ENCODE measurements around the gene SND1.

Gene SND1

GRCh38 chr7:128032605-128033235, 380.7 kb downstream of the SND1 start:
- no peak for DNase-seq

DNA sequence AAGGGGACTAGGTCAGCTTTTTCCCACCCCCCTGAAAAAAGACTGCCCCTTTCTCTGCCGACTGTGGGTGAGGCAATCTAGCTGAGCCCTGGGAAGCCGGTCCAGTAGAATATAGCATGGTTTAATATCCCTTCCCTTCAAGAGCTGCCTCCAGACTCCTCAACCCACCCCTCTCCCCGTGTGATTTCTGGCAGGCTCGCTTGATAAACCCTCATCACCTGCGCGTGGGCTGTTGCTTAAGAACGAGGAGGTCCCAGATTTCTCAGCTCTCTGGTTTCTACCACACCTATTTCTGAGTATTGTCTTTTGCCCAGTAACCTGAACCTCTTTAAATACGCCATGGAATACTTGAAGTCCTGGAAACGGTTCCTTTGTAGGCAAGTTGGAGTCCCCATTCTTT, 381.3 kb downstream of the SND1 start:
- DNase-seq, result peak; percentile 36

DNA sequence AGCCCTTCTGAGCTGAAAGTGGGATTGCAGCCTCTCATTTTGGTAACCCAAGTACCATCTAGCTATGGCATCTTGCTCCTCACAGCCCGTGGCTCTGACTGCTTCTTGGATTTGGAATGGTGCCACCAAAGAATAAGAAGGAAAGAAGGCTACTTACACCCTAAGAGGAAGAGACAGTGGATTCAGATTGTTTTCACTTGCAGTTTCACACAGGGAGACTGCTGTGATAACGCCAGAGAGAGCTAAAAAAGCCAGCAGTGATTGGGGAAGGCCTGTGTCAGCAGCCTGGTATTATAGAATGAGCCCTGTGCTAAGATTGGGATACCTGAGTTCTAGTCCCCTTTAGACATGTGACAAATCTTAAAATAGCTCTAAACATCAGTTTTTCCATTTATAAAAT, 382.8 kb downstream of the SND1 start:
- DNase-seq, result no peak

- DNase-seq, result no peak
Observed at GRCh38 chr7:128035712-128036111, 383.7 kb downstream of the SND1 start.

DNA sequence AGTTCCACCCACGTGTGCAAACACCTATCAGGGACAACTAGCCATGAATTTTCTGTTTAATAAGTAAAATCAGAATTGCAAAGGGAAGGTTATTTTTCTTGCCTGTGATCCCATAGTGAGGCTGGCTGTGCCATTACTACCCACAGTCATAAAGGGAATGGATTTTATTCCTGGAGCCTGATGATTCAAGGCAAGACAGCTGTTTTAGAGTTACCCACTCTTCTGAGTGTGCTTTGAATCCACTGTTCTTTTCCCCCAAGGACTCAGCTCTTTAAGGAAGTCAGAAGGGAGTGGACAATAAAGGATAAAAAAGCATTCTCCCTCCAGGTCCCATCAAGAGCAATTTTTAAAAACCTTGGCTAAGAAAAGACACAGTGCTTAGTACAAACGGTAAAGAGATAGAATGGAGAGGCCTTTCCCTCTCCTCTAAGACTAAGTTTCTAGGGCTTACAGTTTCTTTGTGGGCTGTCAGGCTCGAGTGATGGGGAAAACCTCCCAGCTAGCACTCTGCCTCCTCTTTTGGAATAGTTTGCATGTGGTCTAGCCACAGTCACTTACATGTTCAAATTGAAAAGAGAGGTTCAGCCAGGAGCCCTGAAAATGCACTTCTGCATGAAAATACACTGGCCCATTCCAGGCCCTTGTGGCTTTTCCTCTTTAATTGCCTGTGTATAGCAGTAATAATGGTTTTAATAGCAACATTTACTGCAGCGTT, 384.4 kb downstream of the SND1 start:
- no peak for DNase-seq

DNA sequence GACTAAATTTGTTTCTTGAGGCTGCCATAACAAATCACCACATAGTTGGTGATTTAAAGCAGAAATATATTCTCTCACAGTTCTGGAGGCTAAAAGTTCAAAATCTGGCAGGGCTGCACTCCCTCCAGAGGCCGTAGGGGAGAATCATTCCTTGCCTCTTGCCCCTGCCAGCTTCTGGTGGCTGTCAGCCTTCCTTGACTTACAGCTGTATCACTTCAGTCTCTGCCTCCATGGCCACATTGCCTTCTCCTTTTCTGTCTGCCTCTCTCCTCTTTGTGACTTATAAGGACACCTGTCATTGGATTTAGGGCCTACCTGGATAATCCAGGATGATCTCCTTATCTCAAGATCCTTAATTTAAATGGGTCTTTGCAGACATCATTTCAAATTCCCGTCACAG, 385.1 kb downstream of the SND1 start:
- no peak for DNase-seq

DNA sequence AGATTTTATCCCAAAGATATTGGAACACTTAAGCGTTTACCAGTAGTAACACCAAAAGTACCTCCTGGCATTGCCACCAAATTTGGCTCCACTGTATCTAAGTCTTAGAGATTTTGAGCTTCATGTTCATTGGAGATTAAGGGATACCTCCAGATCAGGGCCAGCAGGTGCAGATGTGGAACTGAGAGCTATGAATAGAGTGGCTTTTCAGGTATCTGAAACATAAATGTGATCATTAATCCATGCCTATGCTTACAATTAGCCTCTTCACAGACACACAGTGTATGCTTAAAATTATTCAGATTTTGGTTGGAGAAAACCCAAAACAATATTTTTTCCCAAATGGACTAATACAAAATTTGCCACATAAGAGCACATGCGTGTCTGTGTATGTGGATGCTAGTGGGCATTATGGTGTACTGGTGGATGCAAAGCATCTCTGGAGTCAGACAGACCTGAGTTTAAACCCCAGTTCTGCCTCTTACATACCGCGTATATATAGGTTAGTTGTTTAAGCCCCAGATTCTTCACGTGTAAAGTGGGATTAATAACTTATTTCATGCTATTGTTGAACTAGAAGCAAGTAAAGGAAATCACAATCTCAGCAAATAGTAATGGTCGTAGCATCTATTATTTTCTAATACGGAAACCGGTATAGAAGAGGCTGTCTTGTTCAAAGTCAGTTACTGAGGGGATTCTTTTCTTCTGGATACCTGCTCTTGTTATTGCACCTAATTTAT, 386.1 kb downstream of the SND1 start:
- DNase-seq, result no peak

GRCh38 chr7:128039544-128039953, 387.6 kb downstream of the SND1 start:
- no peak for DNase-seq

DNA sequence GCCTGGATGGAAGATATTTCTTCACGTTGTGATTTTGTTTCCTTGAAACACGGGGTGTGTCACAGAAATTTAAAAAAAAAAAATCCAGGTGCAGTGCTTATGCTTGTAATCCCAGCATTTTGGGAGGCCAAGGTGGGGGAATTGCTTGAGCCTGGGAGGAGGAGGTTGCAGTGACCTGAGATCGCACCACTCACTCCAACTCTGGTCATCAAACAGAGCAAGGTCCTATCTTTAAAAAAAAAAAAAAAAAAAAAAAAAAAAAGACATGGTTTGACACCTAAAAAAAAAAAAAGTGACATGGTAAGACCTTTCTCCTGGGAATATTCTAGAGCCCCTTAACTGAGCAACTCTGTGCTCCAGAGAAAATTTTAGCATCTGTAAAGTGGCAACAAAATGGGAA, 388.2 kb downstream of the SND1 start:
- no peak for DNase-seq

GRCh38 chr7:128041203-128041602, 389.2 kb downstream of the SND1 start:
- DNase-seq, result no peak

DNA sequence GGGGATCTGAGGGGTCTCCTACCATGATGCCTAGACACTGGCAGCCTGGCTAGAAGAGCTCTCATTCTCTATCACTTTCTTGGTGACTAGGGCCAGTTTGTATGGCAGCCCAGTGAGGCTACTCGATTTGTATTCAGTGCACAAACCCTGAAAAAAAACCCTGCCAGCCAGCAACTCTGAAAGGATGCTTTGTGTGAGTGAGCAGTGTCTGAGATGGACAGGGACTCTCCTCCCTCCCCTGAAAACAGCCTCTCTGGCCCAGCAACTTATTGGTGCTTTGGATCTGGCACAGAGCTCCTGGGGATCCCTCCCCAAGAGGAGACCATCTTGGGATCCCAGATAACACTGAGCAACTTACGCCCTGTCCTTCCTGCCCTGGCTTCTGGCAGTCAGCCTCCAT, 390.0 kb downstream of the SND1 start:
- DNase-seq, result no peak

GRCh38 chr7:128044064-128044463, 392.1 kb downstream of the SND1 start:
- DNase-seq, result no peak

GRCh38 chr7:128045158-128045557, 393.2 kb downstream of the SND1 start:
- no peak for DNase-seq

DNA sequence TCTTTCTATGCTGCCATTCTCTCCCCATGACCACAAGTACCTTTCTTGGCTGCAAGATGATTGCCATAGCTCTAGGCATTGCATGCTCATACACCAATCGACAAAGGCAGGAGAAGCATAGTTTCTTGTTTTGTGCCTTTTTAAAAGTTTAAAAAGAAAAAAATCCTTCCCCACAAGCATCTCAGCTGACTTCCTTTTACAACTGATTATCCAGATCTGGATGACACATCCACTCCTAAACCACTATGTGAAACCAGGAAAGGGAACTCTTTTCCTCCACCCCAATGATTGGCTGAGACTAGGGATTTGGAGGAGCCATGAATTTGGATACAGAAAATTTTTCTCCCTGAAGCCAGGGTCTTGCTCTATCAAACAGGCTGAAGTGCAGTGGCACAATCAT, 393.8 kb downstream of the SND1 start:
- no peak for DNase-seq

- DNase-seq, result no peak
Observed at GRCh38 chr7:128052404-128052803, 400.4 kb downstream of the SND1 start.

GRCh38 chr7:128053023-128053422, 401.0 kb downstream of the SND1 start:
- DNase-seq, result peak; percentile 93

DNA sequence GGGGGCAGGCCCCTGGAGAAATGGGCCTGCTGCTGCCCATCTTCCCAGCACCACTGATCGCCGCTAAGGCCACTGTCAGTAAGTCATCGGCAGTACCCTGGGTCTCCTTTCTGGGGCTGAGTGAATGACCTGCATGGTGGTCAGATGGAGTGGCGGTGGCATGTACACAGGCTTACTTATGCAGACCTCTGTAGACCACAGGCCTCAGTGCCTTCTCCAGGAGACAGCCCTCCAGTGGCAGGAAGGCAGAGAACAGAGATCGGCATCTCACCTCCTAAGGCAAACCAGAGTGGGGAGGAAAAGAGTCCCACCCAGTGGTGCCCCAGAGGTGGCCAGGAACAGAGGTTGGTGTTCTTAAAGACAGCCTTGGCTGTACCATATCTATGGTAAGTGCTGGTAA, 402.0 kb downstream of the SND1 start:
- no peak for DNase-seq

DNA sequence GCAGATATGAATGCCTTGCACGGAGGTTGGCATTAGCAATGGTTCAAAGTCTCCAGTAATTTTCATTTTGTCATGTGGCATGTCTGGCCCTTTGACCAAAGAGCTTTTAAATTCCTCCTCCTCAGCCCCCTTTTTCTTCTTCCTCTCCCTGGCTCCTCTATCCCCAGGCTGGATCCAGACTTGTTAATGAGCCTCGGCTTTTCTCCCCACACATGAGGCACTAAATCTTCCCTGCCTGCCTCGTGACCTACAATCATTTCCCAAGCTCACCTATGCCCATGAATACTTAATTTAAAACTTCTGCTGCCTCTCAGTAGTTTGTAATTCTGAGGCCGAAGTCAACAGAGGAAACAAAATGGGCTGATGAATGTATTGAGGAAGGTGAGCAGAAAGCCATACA, 402.5 kb downstream of the SND1 start:
- DNase-seq, result no peak

DNA sequence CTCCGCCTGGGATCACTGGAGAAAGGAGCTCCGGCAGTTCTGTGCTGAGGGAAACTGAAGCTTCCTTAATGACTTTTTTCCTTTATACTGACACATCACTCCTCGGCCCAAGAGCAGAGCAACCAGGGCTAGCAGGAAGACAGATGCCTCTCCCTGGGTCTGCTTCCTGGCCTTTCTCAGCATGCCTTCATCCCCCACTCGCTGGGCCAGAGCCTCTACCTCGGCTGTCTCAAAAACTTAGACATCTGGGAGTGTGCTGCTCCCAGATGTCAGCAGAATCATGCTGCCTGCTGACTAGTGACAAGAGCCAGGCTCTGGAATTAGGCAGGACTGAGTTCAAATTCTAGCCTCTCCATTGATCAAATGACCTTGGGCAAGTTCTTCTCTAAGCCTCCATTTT, 403.6 kb downstream of the SND1 start:
- no peak for DNase-seq

DNA sequence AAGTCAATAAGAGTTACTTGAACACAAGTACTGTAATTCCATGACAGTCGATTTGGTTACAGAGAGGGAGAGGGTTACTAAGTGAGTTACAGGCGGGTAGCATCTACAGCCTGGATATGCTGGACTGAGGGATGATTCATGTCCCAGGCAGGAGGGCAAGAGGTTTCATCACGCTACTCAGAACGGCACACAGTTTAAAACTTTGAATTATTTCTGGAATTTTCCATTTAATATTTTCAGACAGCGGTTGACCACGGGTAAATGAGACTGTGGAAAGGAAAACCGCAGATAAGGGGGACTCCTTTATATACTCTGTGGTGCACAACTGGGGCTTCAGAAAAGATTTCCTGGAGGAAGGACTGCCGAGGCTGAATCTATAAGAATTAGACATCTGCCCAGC, 404.9 kb downstream of the SND1 start:
- no peak for DNase-seq

- no peak for DNase-seq
Observed at GRCh38 chr7:128057909-128058308, 405.9 kb downstream of the SND1 start.

GRCh38 chr7:128059143-128059988, 407.4 kb downstream of the SND1 start:
- no peak for DNase-seq

DNA sequence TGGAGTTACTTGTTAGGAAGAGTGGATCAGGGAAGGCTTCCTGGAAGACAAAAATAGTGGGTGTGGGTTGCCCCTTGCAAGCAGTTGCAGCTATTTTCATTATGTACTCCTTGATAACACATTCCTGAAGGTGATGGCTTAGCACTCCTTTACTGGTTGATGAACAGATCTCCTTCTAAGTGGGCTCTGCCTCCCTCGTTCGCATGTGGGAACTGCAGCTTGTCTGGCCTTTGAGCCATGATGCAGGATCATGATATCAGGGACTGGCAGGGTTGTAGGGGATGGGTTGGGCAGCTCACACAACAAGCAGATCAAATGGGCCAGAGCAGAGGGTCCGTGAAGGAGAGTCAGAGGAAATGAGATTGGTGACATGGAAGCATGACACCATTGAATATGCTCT, 408.0 kb downstream of the SND1 start:
- no peak for DNase-seq

All from NCI-H2029 treated with DMSO at 0.1 percent for 48 hours (cell line).